Stimulated activated naive CD8-positive, alpha-beta T cell treated with anti-CD3 and anti-CD28 coated beads, Interleukin-15, Interleukin-2, amounts not matched to agents 100 ng/mL and 50 ng/mL, for 24 hours (primary cell): ENCODE results near the gene ADNP.
A peak's percentile ranks its signal among the peaks of the same experiment; 100 is the strongest.

ENCODE experiments used
- H3K27ac Mint-ChIP-seq: one replicate; pipeline ENCODE4 v1.8.0; 2021; ENCODE audit warnings: mild to moderate bottlenecking, mixed read lengths
- H3K27me3 Mint-ChIP-seq: one replicate; pipeline ENCODE4 v1.8.0; 2021; ENCODE audit warnings: mixed read lengths
- H3K36me3 Mint-ChIP-seq: one replicate; pipeline ENCODE4 v1.8.0; 2021; ENCODE audit warnings: low read depth, mixed read lengths
- H3K4me1 Mint-ChIP-seq: one replicate; pipeline ENCODE4 v1.8.0; 2021; ENCODE audit warnings: low read depth, mixed read lengths
- H3K4me3 Mint-ChIP-seq: one replicate; pipeline ENCODE4 v1.8.0; 2021; ENCODE audit warnings: mild to moderate bottlenecking, mixed read lengths
- H3K9me3 Mint-ChIP-seq: one replicate; pipeline ENCODE4 v1.8.0; 2021; ENCODE audit warnings: mixed read lengths

The ADNP gene

DNA sequence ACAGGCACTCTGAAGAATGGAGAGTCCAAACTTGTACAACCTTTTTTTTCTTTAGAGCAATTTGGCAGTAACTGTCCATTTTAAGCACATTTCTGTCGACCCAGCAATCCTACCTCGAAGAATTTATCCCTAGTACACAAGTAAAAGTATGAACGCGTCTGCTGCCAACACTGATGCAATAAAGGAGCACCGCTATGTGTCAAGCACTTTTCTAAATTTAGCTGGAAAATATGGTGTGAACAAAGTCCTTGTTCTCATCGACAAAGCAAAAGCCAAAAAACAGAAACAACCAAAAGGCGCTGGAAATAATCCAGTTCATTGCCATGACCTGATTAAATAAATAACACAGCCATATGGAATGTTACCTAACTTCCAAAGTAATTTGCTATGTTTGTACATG lies 26.0 kb upstream of the ADNP start:
- no peaks in the 10 kb centered on the region for H3K27me3 Mint-ChIP-seq
- peaks cover 53% of the 10 kb centered on the region for H3K4me1 Mint-ChIP-seq
- no peaks in the 10 kb centered on the region for H3K9me3 Mint-ChIP-seq
- H3K36me3 Mint-ChIP-seq = peaks cover 60% of the 10 kb centered on the region
- H3K4me3 Mint-ChIP-seq = peak overlapping the region; percentile 95
- H3K27ac Mint-ChIP-seq = peak overlapping the region; percentile 99

DNA sequence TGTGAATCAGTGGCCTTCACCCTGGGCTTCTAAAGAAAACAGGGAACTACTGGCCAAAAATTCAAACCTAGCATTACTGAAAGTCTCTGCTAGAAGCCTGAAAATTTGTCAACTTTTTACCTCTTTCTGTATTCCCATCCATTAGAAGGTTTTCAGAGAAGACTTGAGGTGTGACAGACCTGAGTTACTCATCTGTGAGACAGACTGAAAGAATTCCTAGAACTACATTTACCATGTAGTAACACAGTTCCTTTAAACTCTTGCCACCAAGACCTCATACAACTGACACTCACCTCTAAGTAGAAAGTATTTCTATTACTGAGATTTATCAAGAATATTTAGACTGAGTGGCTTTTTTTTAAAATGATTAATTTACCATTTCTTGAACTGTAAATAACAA lies 22.6 kb upstream of the ADNP start:
- H3K27ac Mint-ChIP-seq = no peak overlapping the region
- H3K4me1 Mint-ChIP-seq = peaks cover 29% of the 10 kb centered on the region
- no peak overlapping the region for H3K4me3 Mint-ChIP-seq
- H3K36me3 Mint-ChIP-seq = peaks cover 65% of the 10 kb centered on the region
- no peaks in the 10 kb centered on the region for H3K27me3 Mint-ChIP-seq
- no peaks in the 10 kb centered on the region for H3K9me3 Mint-ChIP-seq

DNA sequence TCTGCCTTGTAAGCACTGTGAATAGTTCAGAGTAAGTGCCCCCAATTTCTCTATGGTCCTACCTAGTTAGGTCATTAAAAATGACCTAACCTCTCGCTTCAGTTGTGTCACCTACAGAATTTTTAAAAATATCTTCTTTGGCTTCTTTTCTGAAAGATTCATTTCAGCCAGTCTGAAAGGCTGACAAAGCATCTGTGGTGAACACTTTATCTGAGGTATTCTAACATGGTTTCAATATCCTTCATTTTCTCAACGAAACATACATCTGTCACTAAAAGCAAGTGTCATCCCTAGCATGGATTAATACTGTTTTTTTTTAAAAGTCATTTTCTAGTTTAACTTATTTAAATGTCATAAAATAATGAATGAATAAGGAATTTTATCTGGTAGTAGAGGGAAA lies 22.0 kb upstream of the ADNP start:
- no peak overlapping the region for H3K27ac Mint-ChIP-seq
- peaks cover 70% of the 10 kb centered on the region for H3K36me3 Mint-ChIP-seq

DNA sequence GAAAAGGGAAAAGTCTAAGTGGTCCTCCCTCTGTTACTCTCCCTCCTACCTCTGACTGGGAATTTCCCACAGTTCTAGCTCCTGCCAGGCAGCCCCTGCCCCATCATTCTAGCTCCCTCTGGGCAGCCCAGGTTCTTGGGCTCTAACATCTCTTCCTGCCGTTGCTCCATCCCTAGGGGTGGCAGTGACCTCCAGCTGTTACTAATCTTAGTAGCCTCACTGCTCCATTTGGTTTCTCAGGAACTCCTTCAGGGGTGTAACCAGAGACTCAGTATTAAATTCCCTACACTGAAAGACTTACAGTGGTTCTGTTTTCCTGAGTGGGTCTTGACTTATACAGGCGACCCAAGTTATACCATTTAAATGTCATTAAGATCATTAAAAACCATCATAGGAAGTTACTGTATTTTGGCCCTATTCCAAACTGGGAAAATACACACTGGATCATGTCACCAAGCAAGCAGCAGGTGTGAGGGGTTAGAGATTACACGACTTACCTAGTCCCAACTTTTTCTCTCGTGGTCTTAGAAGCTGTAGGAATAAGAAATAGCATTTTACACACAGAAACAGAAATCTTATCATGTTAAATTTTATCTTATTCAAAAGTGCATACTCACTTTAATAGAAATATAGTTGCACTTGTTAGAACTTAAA lies 17.0 kb upstream of the ADNP start:
- Mint-ChIP-seq H3K4me1 (no peaks in the 10 kb centered on the region), H3K27me3 (no peaks in the 10 kb centered on the region), H3K9me3 (no peaks in the 10 kb centered on the region), H3K36me3 (peaks cover 74% of the 10 kb centered on the region), H3K4me3 (no peak overlapping the region), H3K27ac (no peak overlapping the region)

More for the DNA sequence above, 22.0 kb upstream of the ADNP start:
- H3K27me3 Mint-ChIP-seq = no peaks in the 10 kb centered on the region
- no peaks in the 10 kb centered on the region for H3K9me3 Mint-ChIP-seq
- no peak overlapping the region for H3K4me3 Mint-ChIP-seq
- peaks cover 29% of the 10 kb centered on the region for H3K4me1 Mint-ChIP-seq

DNA sequence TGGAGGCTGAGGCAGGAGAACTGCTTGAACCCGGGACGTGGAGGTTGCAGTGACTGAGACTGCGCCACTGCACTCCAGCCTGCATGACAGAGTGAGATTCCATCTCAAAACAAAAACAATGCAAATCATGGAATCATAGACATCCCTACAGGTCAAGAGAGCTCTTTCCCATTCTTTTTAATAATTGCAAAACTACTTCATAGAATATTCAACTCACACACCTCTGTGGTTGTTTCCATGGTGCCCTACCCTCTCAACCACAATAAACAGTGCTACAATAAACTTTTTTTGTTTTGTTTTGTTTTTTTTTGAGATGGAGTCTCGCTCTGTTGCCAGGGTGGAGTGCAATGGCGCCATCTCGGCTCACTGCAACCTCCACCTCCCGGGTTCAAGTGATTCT lies 11.8 kb upstream of the ADNP start:
- H3K36me3 Mint-ChIP-seq = peaks cover 70% of the 10 kb centered on the region

DNA sequence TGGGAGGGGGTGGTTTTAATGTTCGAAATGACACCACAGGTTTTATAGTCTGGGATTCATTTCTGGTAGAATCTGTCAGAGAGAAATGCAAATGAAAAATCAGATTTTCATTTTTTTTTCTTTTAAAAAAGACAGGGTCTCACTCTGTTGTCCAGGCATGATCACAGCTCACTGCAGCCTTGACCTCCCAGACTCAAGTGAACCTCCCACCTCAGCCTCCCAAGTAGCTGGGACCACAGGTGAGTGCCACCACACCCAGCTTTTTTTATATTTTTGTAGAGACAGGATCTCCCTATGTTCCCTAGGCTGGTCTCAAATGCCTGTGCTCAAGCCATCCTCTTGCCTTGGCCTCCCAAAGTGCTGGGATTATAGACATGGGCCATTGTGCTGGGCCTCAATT lies 2.4 kb upstream of the ADNP start:
- Mint-ChIP-seq H3K27ac (no peak overlapping the region), H3K4me3 (no peak overlapping the region), H3K9me3 (no peaks in the 10 kb centered on the region), H3K27me3 (no peaks in the 10 kb centered on the region), H3K36me3 (peaks cover 67% of the 10 kb centered on the region), H3K4me1 (peaks cover 25% of the 10 kb centered on the region)

More for the DNA sequence above, 11.8 kb upstream of the ADNP start:
- no peaks in the 10 kb centered on the region for H3K27me3 Mint-ChIP-seq
- no peak overlapping the region for H3K4me3 Mint-ChIP-seq
- no peaks in the 10 kb centered on the region for H3K9me3 Mint-ChIP-seq
- H3K4me1 Mint-ChIP-seq = no peaks in the 10 kb centered on the region
- H3K27ac Mint-ChIP-seq = no peak overlapping the region

DNA sequence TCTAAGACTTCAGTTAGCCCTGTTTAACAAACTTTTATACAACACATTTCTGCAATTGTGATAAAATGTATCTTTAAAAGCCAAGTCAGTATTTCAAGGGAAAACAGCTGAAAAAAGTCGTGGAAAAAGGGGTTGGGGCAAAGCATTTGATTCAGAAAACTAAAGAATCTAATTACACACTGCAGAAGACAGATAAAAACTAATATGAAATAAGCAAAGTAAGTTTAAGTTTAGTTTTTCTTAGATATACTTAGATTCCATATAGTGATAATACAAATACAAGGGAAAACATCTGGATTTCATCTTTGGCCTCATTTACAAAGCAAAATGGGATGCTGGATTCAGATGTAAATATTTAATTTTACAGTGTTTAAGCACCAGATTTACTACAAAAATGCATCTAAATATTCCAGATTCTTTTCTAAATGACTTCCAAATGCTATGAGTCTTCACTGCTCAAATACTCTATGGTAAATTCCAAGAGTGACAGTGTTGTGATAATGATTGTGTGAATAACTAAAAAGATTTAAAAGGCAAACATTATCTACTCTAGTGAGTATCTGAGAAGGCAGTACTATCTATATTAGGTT lies 1.5 kb upstream of the ADNP start:
- Mint-ChIP-seq H3K4me3 (peak overlapping the region; percentile 81), H3K27me3 (no peaks in the 10 kb centered on the region), H3K27ac (peak overlapping the region; percentile 93), H3K36me3 (peaks cover 70% of the 10 kb centered on the region), H3K4me1 (peaks cover 33% of the 10 kb centered on the region), H3K9me3 (no peaks in the 10 kb centered on the region)

DNA sequence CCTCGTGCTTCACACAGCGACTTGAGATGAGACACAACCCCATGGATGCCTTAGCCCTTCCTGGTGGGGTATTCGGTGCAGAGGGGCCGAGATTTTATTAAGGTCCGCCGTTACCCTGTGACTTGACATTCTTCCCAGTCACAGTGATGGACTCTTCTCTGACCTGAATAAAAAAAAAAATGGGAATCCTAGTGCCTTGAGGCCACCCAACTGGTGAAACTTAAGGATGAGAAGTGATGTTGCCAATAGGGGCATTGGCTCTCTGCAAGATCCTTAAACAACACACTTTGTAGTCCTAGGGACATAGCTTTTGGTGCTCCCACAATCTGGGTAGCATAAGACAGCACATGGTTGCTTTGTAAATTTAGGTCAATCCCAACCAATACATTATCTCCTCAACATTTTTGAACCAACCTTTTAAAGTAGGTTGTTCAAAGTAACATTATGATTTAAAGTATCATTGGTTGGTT lies 814 bp upstream of the ADNP start:
- no peaks in the 10 kb centered on the region for H3K9me3 Mint-ChIP-seq

DNA sequence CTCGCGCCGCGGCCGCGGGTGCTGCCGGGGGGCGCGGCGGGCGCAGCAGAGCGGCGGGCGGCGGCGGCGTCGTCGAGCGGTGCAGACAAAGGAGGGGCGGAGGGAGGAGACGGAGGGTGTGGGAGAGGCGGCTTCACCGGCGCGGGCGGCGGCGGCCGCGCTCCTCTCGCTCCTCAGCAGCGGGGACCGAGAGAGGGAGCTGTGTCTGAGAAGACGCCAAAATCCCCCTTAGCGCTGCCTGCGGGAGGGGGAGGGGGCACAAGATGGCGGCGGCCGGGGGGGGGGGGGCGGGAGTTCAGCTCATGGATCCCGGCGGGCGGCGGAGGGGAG lies 296 bp downstream of the ADNP start:
- H3K4me1 Mint-ChIP-seq = peaks cover 49% of the 10 kb centered on the region
- H3K27me3 Mint-ChIP-seq = no peaks in the 10 kb centered on the region
- no peaks in the 10 kb centered on the region for H3K9me3 Mint-ChIP-seq
- H3K4me3 Mint-ChIP-seq = peak overlapping the region; percentile 81
- H3K36me3 Mint-ChIP-seq = peaks cover 71% of the 10 kb centered on the region
- H3K27ac Mint-ChIP-seq = peak overlapping the region; percentile 86

More for the DNA sequence above, 814 bp upstream of the ADNP start:
- Mint-ChIP-seq H3K27me3 (no peaks in the 10 kb centered on the region), H3K36me3 (peaks cover 75% of the 10 kb centered on the region), H3K27ac (peak overlapping the region; percentile 93), H3K4me1 (peaks cover 40% of the 10 kb centered on the region), H3K4me3 (peak overlapping the region; percentile 81)

DNA sequence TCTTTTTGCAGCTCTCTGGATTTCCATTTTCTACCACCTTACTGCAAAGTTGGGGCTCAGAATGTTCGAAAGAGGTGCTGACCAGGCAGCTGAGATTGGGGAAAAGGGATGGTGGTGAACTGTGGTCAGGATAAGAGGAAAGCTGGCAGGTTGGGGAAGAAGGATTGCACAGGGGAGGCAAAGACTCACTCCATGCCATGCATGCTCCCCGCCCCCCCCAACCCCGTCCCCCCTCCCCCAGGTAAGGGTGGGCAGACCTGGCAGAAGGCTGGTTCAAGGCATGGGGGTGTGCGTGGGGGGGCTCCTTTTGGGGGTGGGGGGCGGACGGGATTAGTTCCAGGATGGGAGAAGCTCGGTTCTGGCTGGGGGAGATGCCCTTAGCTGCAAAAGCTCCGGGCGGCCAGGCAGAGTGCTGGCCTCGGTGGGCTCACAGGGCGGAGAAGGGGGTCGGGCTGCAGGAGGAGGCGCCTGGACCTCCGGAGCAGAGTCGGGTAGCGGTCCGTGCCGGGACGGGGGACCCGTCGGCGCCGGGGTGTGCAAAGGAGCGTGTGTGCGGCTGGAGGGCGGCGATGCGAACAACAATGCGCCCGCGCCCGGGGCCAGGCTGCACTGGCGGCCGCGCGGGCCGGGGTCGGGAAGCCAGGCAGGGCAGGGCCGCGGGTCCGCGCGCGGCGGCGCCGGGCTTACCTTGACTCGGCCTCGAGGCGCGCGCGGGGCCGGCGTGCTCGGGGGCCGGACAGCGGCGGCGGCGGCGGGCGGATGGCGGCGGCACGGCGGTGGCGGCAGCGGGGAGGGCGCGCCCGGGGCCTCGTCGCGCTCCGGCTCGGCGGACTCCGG lies 880 bp downstream of the ADNP start:
- peak overlapping the region; percentile 90 for H3K27ac Mint-ChIP-seq
- no peaks in the 10 kb centered on the region for H3K9me3 Mint-ChIP-seq
- peaks cover 55% of the 10 kb centered on the region for H3K4me1 Mint-ChIP-seq
- peaks cover 71% of the 10 kb centered on the region for H3K36me3 Mint-ChIP-seq
- peak overlapping the region; percentile 93 for H3K4me3 Mint-ChIP-seq
- no peaks in the 10 kb centered on the region for H3K27me3 Mint-ChIP-seq

DNA sequence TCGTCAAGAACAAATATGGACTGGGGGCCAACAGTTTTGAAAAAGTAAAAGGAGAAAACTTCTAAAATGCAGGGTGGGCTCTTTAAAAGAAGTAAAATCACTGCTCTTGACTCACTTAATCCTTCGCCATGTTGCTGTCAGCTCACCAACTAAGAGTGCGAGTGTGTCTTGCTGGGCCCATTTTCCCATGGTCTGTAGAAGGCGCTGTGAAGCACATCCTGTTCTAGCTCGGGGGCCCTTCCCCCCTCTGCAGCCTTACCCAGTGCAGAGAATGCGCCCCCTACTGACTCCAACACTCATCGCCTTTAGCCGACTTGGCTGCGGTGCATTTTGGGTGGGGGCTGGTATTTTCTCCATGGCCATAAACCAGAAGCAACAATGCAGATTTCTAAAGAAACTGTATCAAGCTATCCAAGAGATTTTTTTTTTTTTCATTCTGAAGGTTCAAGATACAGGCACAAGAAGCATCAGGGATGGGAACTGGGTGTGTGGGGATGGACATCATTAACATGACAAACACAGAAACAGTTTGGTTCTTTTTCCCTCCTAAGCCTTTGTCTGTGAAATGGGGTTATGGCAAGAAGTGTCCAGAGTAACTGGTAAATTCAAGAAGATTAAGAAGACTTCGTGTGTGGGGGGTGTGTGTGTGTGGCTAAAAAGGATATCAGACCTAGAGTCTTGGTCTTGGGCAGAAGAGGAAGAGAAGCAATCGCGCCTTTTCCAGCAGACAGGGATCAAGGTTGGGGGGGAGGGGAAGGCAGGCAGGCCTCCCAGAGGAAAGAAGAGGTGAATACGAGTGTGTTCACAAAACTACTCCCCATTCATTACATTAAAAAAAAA lies 1.7 kb downstream of the ADNP start:
- Mint-ChIP-seq H3K9me3 (no peaks in the 10 kb centered on the region), H3K4me1 (peaks cover 64% of the 10 kb centered on the region), H3K4me3 (peak overlapping the region; percentile 93), H3K27ac (peak overlapping the region; percentile 90), H3K27me3 (no peaks in the 10 kb centered on the region), H3K36me3 (peaks cover 71% of the 10 kb centered on the region)

DNA sequence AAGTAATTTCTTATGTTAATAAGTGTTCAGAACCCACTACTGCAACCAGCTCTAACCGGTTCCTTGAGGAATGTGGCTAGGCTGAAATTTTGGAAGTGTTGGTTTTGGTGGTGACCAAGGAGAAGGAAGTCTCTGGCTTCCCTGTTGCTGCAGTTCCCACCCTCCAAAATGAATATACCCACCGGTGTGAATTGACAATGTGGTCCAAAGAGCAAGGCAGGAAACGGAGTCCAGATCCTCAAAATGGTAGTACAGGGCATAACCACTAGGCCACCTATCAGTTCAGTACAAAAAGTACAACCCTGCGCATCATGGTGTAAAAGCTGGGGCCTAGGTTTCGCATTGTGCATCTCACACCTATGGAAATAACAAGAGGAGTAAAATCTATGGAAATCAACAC lies 2.8 kb downstream of the ADNP start:
- Mint-ChIP-seq H3K4me1 (peaks cover 73% of the 10 kb centered on the region), H3K36me3 (peaks cover 71% of the 10 kb centered on the region)

DNA sequence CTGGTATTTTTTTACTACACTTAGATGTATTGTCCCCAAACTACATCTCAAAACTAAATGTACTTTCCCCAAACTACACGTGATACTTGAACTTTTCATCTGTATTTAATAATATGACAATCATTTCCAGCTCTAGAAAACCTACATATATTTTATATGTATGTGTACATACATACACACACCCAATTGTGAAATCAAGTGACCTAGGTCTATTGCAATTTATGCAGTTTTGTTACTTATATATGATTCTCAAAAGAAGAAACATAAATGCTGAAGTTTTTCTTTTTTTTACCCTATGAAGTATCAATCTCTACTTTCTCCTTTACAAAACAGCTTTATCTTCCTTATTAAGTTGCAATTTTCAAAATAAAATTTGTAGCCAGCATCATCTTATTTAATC lies 4.7 kb downstream of the ADNP start:
- Mint-ChIP-seq H3K27ac (no peak overlapping the region), H3K4me3 (no peak overlapping the region), H3K36me3 (peaks cover 60% of the 10 kb centered on the region), H3K27me3 (no peaks in the 10 kb centered on the region), H3K4me1 (peaks cover 76% of the 10 kb centered on the region), H3K9me3 (no peaks in the 10 kb centered on the region)

More for the DNA sequence above, 2.8 kb downstream of the ADNP start:
- Mint-ChIP-seq H3K4me3 (peak overlapping the region; percentile 93), H3K27me3 (no peaks in the 10 kb centered on the region), H3K9me3 (no peaks in the 10 kb centered on the region), H3K27ac (peak overlapping the region; percentile 90)

DNA sequence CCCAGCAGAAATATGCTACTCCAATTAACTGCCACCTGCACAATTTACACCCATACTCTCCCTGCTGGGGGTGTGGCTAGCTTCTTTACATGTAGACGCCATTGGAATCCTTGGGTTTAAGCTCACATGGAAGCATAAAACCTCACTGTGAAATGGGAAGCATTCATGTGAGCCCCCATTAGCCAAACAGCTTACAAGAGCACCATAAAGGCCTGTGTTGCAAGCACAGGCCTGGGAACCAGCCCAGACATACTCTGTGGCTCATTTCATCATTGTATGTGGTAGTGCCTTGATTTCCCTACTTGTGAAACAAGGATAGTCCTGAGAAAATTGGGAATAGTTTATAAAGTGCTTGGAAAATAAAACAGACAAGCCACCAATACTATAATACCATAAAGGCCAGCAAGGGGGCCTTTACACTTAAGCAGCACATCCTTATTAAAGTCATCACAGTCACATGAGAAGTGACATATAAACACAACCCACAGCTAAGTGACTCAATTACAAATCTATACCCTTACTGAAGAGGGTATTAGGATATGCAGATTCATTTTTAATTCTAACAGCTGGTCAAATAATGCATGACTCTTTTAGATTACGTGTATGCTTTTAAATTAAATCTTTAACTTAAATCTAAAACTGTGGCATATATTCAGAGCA lies 6.8 kb downstream of the ADNP start:
- H3K4me1 Mint-ChIP-seq = peaks cover 90% of the 10 kb centered on the region
- peaks cover 59% of the 10 kb centered on the region for H3K36me3 Mint-ChIP-seq
- no peaks in the 10 kb centered on the region for H3K27me3 Mint-ChIP-seq
- no peaks in the 10 kb centered on the region for H3K9me3 Mint-ChIP-seq
- H3K4me3 Mint-ChIP-seq = no peak overlapping the region
- H3K27ac Mint-ChIP-seq = no peak overlapping the region
